ENCODE data around the gene BLOC1S5. TPM values are rescaled to one million over a fixed set of nuclear protein-coding genes. Genes with fewer than 3 reads are reported as not detected.

Gene BLOC1S5
- total and polyA plus RNA-seq, 9 of the 15 experiments (the other 6 are each of a cell fraction or from before 2014, with no cell fraction given), result 8.5 to 41.0 (median 27.7) TPM

- TF ChIP-seq CLOCK (CRISPR knock-in tag; IDR thresholded peaks at IDR 0.05; ENCODE audit: borderline replicate concordance), result no peak
- peak; percentile 90; the same call in 1 of the 2 replicates for TF ChIP-seq LEF1 (IDR thresholded peaks at IDR 0.05)
- TF ChIP-seq KAT8 (IDR thresholded peaks at IDR 0.05; ENCODE audit: low read depth), result no peak
- TF ChIP-seq ZNF551 (CRISPR knock-in tag; IDR thresholded peaks at IDR 0.05), result no peak
- TF ChIP-seq CCNT2 (IDR thresholded peaks at IDR 0.05; ENCODE audit: borderline replicate concordance, extremely low read depth, insufficient read length, low read depth, low read length), result peak; percentile 84
- no peak for TF ChIP-seq THRAP3 (IDR thresholded peaks at IDR 0.05; ENCODE audit: borderline replicate concordance)
- TF ChIP-seq, protein P1, sequence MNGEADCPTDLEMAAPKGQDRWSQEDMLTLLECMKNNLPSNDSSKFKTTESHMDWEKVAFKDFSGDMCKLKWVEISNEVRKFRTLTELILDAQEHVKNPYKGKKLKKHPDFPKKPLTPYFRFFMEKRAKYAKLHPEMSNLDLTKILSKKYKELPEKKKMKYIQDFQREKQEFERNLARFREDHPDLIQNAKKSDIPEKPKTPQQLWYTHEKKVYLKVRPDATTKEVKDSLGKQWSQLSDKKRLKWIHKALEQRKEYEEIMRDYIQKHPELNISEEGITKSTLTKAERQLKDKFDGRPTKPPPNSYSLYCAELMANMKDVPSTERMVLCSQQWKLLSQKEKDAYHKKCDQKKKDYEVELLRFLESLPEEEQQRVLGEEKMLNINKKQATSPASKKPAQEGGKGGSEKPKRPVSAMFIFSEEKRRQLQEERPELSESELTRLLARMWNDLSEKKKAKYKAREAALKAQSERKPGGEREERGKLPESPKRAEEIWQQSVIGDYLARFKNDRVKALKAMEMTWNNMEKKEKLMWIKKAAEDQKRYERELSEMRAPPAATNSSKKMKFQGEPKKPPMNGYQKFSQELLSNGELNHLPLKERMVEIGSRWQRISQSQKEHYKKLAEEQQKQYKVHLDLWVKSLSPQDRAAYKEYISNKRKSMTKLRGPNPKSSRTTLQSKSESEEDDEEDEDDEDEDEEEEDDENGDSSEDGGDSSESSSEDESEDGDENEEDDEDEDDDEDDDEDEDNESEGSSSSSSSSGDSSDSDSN (IDR thresholded peaks at IDR 0.05; ENCODE audit: borderline replicate concordance in 1 of 2, low read depth in 2 of 2, low read length in 2 of 2), result peak; percentile 8 to 31; a peak in 1 of 4 replicates
- no peak for TF ChIP-seq SMAD2 (IDR thresholded peaks at IDR 0.05; ENCODE audit: low read depth, low read length)
- TF ChIP-seq MAFK (IDR thresholded peaks at IDR 0.05; ENCODE audit: low read length), result peak; percentile 47; the same call in 1 of the 2 replicates
- TF ChIP-seq, protein P2, sequence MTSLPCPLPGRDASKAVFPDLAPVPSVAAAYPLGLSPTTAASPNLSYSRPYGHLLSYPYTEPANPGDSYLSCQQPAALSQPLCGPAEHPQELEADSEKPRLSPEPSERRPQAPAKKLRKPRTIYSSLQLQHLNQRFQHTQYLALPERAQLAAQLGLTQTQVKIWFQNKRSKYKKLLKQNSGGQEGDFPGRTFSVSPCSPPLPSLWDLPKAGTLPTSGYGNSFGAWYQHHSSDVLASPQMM (CRISPR knock-in tag; IDR thresholded peaks at IDR 0.05), result no peak
- no peak for TF ChIP-seq FOXJ3 (CRISPR knock-in tag; IDR thresholded peaks at IDR 0.05)
- no peak for TF ChIP-seq POLR2B (IDR thresholded peaks at IDR 0.05; ENCODE audit: low read depth, partially characterized antibody)
- no peak for TF ChIP-seq RHOXF2B (CRISPR knock-in tag; conservative IDR thresholded peaks at IDR 0.05)
- no peak for TF ChIP-seq ZNF197 (CRISPR knock-in tag; IDR thresholded peaks at IDR 0.05; ENCODE audit: low read depth)
- TF ChIP-seq ZBTB11 (CRISPR knock-in tag; IDR thresholded peaks at IDR 0.05), result peak in 1 of 3 experiments; percentile 55; a peak in 1 of 6 replicates
- TF ChIP-seq KDM4B (IDR thresholded peaks at IDR 0.05; ENCODE audit: borderline replicate concordance in 2 of 2, low read depth in 1 of 2), result no peak
- TF ChIP-seq BCOR (IDR thresholded peaks at IDR 0.05), result peak; percentile 96
Measured at GRCh38 chr6:7974938-7975763, 89.0 kb downstream of the BLOC1S5 start (continued).
